Measurements from ENCODE around the gene CFAP58.

Gene CFAP58

DNA sequence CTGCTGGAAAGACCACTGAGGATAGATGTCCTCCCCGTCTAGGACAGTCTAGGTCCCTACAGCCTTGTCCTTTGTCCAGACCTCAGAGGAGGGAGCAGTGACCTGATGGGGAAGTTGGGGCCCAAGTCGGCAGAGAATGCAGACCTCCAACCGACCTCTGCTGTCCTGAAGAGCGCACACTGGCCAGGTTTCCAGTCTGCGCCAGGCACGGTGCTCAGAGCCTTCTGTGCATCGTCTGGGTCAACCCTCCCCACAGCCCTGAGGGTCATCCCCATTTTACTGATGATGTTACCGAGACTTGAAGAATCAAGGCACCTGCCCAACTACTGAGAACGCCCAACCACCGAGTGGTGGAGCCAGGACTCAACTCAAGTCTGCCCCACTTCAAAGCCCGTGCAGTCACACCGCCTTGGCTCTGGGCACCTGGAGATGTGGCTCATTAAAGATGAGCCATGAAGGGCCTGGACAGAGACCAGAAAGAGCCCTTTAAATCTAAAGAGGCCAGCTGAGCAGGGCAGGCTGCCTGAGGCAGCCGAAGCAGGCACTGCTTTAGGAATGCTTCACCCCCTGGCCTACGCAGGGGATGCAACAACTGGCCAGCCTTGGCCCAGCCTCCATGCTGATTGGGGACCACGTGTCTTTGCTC, 19.8 kb upstream of the CFAP58 start:
- Histone ChIP-seq H3K36me3 (ENCODE audit: control insufficient read depth, insufficient read depth, low read length) (no peaks in the 10 kb centered on the region), H3K27me3 (ENCODE audit: control insufficient read depth, insufficient read depth, low read length) (no peaks in the 10 kb centered on the region), H3K4me1 (ENCODE audit: control insufficient read depth, insufficient read depth, low read length) (peaks cover 62% of the 10 kb centered on the region), H3K9ac (ENCODE audit: low read length) (no peak overlapping the region), H3K4me3 (ENCODE audit: low read length) (no peak overlapping the region), H3K27ac (ENCODE audit: low read depth, low read length) (peak overlapping the region; percentile 51)

DNA sequence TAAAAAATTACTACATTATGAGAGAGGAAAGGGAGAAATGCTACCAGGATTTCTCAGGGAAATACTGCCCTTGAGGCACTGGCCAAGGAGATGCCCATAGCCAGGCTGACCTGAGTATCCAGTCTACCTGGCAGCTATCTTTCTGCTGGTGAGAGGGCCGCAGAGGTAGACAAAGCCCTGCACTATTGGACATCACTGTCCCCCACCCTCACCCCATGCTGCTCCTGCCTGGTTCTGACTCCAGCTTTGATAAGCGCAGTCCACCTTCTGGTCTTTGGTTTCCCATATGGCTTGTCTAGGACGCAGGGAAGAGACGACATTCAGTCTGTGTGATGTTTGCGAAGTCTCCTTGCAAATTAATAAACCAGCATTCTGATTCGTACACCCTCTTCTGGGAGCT, 19.1 kb upstream of the CFAP58 start:
- Histone ChIP-seq H3K27ac (ENCODE audit: low read depth, low read length) (no peak overlapping the region), H3K27me3 (ENCODE audit: control insufficient read depth, insufficient read depth, low read length) (no peaks in the 10 kb centered on the region), H3K4me3 (ENCODE audit: low read length) (no peak overlapping the region), H3K36me3 (ENCODE audit: control insufficient read depth, insufficient read depth, low read length) (no peaks in the 10 kb centered on the region), H3K4me1 (ENCODE audit: control insufficient read depth, insufficient read depth, low read length) (peaks cover 55% of the 10 kb centered on the region), H3K9ac (ENCODE audit: low read length) (no peak overlapping the region)

DNA sequence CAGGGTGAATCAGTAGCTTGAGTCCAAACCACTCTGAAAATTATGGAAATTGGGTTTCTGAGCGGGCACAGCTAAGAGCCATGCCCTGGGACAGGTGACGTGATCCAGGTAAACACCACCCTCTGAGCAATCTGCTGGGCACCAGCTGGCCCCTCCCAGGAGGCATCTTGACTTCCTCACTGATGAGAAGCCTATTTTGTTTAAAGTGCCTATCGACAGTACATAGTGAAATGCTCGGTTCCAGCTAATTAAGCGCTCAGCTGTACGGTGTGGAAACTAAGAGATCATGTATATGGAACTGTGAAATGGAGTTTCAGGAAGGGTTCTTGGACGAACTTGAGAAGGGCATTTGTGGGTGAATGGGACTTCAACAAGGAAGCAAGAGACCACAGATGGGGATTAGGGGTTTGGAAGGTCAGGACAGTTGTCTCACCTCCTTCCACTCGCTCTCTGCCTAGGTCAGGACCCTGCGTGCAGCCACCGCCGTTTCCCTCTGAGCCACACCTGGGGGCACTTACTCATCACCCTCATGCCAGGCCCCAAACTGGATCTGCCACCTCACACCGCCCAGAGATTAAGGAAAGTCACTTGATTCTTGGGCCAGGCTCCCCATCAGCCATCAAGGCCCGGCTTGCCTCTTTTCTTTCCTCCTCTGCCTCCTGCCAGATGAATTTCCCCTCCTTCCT, 18.5 kb upstream of the CFAP58 start:
- H3K27me3 ChIP-seq (ENCODE audit: control insufficient read depth, insufficient read depth, low read length) = no peaks in the 10 kb centered on the region
- H3K9ac ChIP-seq (ENCODE audit: low read length) = no peak overlapping the region
- H3K4me3 ChIP-seq (ENCODE audit: low read length) = no peak overlapping the region
- H3K27ac ChIP-seq (ENCODE audit: low read depth, low read length) = no peak overlapping the region
- H3K4me1 ChIP-seq (ENCODE audit: control insufficient read depth, insufficient read depth, low read length) = peaks cover 53% of the 10 kb centered on the region
- H3K36me3 ChIP-seq (ENCODE audit: control insufficient read depth, insufficient read depth, low read length) = no peaks in the 10 kb centered on the region

DNA sequence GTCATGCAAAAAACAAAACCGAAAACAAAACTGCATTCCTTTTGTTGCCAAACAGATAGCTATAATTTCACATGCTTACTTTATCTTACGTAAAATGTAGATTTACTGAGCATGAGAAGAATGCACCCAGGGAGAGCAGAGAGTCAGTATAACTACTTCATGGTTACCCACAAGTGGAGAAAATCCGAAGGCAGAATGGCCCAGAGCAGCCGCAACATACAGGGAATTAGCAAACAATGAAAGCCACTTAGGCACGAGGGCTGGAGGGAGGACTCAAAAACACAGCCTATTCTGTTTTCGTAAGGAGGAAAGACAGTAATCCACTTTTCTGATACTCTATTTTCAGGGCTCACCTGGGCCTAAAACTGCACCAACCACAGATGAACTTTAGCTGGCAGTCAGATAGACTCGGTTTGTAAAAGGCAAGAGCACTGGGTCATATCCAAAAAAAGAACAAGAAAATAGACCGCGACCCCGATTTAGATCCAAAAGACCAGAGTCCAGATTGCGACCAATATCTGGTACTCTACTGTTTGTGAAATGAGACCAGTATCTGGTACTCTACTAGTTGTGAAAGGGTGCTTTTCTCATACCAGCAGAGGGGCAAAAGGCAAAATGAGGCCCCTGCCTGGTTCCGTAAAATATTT, 16.7 kb upstream of the CFAP58 start:
- Histone ChIP-seq H3K36me3 (ENCODE audit: control insufficient read depth, insufficient read depth, low read length) (no peaks in the 10 kb centered on the region), H3K27ac (ENCODE audit: low read depth, low read length) (peak overlapping the region; percentile 95), H3K4me1 (ENCODE audit: control insufficient read depth, insufficient read depth, low read length) (peaks cover 40% of the 10 kb centered on the region), H3K4me3 (ENCODE audit: low read length) (peak overlapping the region; percentile 88), H3K27me3 (ENCODE audit: control insufficient read depth, insufficient read depth, low read length) (no peaks in the 10 kb centered on the region), H3K9ac (ENCODE audit: low read length) (peak overlapping the region; percentile 38)

DNA sequence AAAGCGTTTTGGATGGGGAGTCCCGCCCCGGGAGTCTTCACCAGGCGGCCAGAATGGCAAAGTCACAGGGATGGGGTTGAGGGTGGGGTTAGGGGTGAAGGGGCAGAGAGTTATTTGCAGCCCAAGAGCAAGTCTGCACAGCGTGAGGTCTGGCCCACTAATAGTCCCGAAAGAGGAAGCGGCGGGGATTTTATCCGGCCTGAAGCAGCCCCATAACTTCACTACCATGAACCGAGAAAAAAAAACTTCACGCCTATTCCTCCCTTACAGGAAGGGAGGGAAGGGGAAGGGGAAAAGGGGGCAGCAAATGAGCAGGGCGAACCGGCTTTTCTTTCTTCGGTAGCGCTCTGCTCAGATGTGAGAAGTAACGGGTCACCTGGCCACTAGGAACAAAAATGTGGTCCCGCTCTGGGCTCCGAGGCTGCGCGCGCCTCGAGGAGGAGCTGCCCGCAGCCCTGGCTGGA, 16.1 kb upstream of the CFAP58 start:
- Histone ChIP-seq H3K36me3 (ENCODE audit: control insufficient read depth, insufficient read depth, low read length) (no peaks in the 10 kb centered on the region), H3K9ac (ENCODE audit: low read length) (peak overlapping the region; percentile 73), H3K4me1 (ENCODE audit: control insufficient read depth, insufficient read depth, low read length) (peaks cover 34% of the 10 kb centered on the region), H3K27ac (ENCODE audit: low read depth, low read length) (peak overlapping the region; percentile 95), H3K4me3 (ENCODE audit: low read length) (peak overlapping the region; percentile 88), H3K27me3 (ENCODE audit: control insufficient read depth, insufficient read depth, low read length) (no peaks in the 10 kb centered on the region)

DNA sequence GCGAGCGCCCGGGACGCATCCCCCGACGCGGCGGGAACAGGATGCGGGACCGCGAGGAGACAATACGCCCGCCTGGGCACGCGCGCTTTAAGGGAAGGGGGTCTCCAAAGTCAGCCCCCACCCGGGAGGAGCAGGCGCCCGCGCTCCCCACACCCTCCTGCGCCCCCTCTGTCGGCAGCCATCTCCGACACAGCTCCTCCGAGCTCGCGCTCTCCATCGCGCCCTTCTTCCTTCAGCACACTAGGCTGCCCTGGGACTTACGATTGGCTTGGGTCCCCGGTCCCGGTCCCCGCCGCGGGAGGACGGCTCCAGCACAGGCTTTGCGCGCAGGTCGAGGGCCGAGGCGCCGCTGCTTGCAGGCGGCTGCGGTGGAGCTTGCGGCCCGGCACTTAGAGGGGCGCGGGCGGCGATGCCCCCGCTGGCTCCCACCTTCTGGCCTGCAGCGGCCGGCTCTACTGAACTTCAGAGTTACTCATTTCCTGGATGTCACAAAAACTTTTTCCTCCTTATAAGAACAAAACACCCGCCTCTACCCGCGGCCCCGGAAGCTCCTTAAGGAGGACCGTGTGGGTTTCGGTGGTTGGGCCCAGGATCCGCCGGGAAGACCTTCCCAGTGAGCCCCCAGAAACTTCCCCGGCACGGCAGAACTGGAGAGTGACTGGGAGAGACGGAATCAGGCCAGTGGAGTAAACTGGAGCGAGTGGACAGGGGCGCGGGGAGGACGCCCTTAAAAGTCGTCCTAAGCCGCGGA, 15.5 kb upstream of the CFAP58 start, which contains the start of gene ITPRIP:
TSS of gene ITPRIP (minus strand) at position 481 of the 751 bp plus-strand sequence. CDS start 22,414 bp downstream, outside the sequence.
- peak within 1 kb of the TSS; percentile 73 for H3K9ac ChIP-seq (ENCODE audit: low read length)
- H3K36me3 ChIP-seq (ENCODE audit: control insufficient read depth, insufficient read depth, low read length) = no peaks in the 10 kb centered on the region
- H3K4me3 ChIP-seq (ENCODE audit: low read length) = peak within 1 kb of the TSS; percentile 88
- peaks cover 34% of the 10 kb centered on the region for H3K4me1 ChIP-seq (ENCODE audit: control insufficient read depth, insufficient read depth, low read length)
- peak within 1 kb of the TSS; percentile 95 for H3K27ac ChIP-seq (ENCODE audit: low read depth, low read length)
- no peaks in the 10 kb centered on the region for H3K27me3 ChIP-seq (ENCODE audit: control insufficient read depth, insufficient read depth, low read length)

DNA sequence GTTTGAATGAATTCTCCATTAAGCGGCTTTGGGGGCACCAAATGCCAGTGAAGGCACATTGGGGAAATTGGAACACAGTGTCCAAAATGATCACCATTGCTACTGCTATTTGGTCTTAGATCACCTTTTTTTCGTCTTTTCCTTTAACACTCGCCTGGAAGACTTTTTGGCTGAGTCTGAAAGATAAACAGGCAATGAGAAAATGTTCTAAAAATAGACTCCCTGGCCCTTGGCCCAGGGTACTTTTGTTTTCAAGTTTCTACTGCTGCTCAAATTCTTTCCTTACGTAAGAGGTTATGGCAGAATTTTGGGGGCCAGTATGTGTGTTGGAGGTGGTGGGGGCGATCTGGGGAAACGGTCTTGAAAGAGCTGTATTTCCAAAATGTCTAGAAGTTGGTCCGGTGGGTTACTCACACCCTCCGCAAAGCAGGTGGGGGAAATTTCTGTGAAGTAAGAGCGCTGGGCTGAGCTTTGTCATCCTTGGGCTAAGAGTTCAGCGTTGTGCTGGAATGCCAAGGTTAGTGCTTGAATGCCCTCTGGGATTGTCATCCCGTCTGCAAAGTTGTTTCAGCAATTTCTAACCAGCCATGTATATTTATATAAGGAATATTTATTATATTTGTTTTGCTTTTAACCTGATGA, 14.0 kb upstream of the CFAP58 start:
- Histone ChIP-seq H3K4me1 (ENCODE audit: control insufficient read depth, insufficient read depth, low read length) (peaks cover 20% of the 10 kb centered on the region), H3K9ac (ENCODE audit: low read length) (no peak overlapping the region)

DNA sequence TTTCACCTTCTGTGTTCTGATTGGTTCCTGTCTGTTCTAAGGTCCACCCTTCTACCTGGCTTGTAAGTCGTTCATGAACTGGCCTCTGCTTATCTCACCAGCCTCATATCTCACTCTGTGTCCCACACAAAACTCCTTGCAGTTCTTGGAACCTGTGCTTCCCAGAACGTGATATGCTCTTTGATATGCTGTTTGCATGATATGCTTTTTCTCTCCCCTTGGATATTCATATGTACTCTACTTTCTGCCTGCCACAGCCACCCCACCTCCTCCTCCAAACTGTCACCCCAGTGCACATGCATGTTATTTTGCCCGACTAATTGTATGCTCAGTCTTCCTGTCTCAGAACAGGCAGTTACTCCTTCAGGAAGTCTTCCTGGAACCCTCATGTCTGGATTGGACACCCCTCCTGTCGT, 13.5 kb upstream of the CFAP58 start:
- Histone ChIP-seq H3K36me3 (ENCODE audit: control insufficient read depth, insufficient read depth, low read length) (no peaks in the 10 kb centered on the region), H3K9ac (ENCODE audit: low read length) (no peak overlapping the region), H3K4me3 (ENCODE audit: low read length) (peak overlapping the region; percentile 88), H3K27me3 (ENCODE audit: control insufficient read depth, insufficient read depth, low read length) (no peaks in the 10 kb centered on the region), H3K27ac (ENCODE audit: low read depth, low read length) (peak overlapping the region; percentile 95), H3K4me1 (ENCODE audit: control insufficient read depth, insufficient read depth, low read length) (peaks cover 17% of the 10 kb centered on the region)

More for the DNA sequence above, 14.0 kb upstream of the CFAP58 start:
- peak overlapping the region; percentile 88 for H3K4me3 ChIP-seq (ENCODE audit: low read length)
- H3K36me3 ChIP-seq (ENCODE audit: control insufficient read depth, insufficient read depth, low read length) = no peaks in the 10 kb centered on the region
- H3K27ac ChIP-seq (ENCODE audit: low read depth, low read length) = peak overlapping the region; percentile 95
- no peaks in the 10 kb centered on the region for H3K27me3 ChIP-seq (ENCODE audit: control insufficient read depth, insufficient read depth, low read length)

DNA sequence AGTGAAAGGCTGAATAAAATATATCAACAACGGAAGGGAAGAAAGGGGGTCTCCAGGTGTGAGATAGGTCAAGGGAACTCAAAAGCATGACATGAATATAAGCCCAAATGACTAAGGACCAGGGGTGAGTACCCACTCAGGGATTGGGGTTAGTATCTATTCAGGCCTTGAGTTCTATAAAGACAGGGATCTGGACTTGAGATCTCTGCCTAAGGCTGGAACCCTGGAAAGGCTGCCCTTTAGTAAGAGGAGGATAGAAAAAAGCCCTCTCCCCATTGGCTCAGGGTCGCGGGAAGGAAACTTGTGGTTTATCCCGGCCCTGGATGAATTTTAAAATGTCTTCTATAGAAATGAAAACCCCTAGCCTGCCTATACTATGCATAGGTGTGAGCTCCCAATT, 13.0 kb upstream of the CFAP58 start:
- Histone ChIP-seq H3K27ac (ENCODE audit: low read depth, low read length) (peak overlapping the region; percentile 95), H3K4me3 (ENCODE audit: low read length) (no peak overlapping the region), H3K9ac (ENCODE audit: low read length) (no peak overlapping the region), H3K27me3 (ENCODE audit: control insufficient read depth, insufficient read depth, low read length) (no peaks in the 10 kb centered on the region), H3K4me1 (ENCODE audit: control insufficient read depth, insufficient read depth, low read length) (peaks cover 17% of the 10 kb centered on the region), H3K36me3 (ENCODE audit: control insufficient read depth, insufficient read depth, low read length) (no peaks in the 10 kb centered on the region)

DNA sequence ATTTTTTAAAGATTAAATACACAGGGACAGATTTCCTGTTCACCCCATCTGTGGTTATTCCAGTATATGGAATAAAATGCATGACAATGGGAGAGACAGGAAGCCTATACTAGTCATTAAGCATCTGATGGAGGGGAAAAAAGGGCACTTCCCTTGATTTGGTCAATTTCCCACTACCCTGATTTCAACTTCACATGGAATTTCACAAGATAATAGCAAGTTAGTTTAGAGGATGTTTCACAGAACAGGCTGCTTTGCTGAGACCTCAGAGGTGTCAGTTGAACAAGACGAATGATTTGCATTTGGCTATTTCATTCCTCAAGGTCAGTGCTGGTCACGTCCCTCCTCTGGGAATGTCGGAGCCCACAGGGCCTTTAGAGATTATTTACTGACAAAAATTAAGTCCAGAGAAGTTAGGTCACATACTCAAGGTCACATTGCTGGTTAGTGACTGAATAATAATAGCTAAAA, 10.7 kb upstream of the CFAP58 start:
- Histone ChIP-seq H3K27ac (ENCODE audit: low read depth, low read length) (no peak overlapping the region), H3K27me3 (ENCODE audit: control insufficient read depth, insufficient read depth, low read length) (no peaks in the 10 kb centered on the region), H3K4me1 (ENCODE audit: control insufficient read depth, insufficient read depth, low read length) (peaks cover 9% of the 10 kb centered on the region), H3K9ac (ENCODE audit: low read length) (no peak overlapping the region), H3K36me3 (ENCODE audit: control insufficient read depth, insufficient read depth, low read length) (no peaks in the 10 kb centered on the region), H3K4me3 (ENCODE audit: low read length) (no peak overlapping the region)

DNA sequence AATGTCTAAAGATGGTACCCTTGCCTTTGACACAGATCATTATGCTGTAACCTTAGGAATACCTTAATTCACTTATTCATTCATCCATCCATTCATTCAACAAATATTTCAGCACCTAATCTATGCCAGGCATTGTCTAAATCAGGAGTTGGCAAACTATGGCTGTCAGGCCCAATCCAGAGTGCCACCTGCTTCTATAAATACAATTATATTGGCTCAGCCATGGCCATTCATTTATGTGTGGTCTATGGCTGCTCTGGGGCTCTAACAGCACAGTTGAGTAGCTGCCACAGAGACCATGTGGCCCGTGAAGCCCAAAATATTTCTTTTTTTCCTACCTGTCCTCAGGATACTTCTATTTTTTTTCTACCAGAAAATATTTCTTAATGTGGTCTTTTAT, 9.4 kb upstream of the CFAP58 start:
- Histone ChIP-seq H3K27ac (ENCODE audit: low read depth, low read length) (no peak overlapping the region), H3K27me3 (ENCODE audit: control insufficient read depth, insufficient read depth, low read length) (no peaks in the 10 kb centered on the region), H3K4me3 (ENCODE audit: low read length) (no peak overlapping the region), H3K9ac (ENCODE audit: low read length) (no peak overlapping the region), H3K4me1 (ENCODE audit: control insufficient read depth, insufficient read depth, low read length) (peaks cover 9% of the 10 kb centered on the region), H3K36me3 (ENCODE audit: control insufficient read depth, insufficient read depth, low read length) (no peaks in the 10 kb centered on the region)

All from rectal smooth muscle tissue (tissue), 1 donor.